ELR (cell line): Measurements from ENCODE around the gene VASN.

Source experiments
- DNase-seq: peaks from one replicate; pipeline ENCODE4 v3.0.0-alpha.2; 2015; ENCODE audit warnings: low read depth

VASN gene

DNA sequence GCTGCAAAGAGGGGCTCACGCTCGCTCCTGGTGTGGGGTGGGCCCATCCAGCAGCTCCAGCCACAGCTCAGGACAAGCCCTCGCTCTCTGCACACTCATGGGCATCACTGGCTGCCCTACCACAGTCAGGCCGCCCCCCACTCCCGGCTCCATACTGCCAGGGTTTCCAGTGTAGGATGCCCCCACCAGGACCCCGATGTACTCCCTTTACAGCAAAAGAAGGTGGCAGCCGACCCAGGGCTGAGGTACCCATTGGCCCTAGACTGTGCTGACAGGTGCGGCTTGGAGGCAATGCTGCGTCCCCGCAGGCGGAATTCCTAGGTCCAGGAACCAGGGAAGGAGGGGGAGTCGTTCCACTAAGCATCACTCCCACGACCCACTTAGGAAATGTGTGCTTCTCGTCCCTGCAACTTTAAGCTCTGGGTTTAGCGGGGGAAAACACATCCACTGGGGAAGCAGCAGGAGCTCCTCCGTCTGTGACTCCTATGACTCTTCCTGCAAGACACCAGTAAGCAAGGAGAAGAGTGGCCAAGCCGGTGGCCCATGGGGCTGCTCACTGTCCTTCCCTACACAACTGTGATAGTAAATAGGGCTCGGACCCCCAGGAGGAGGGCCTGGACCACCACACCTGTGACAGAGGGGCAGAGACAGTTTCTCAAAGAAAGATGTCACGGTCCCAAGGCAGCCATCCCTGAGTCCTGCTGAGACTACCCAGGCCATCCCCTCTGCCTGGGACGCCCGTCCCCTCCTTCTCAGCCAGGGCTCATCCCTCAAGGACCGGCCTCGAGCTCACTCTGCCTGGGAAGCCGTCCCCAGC is 31.7 kb downstream of the VASN start:
- DNase-seq, result no peak

DNA sequence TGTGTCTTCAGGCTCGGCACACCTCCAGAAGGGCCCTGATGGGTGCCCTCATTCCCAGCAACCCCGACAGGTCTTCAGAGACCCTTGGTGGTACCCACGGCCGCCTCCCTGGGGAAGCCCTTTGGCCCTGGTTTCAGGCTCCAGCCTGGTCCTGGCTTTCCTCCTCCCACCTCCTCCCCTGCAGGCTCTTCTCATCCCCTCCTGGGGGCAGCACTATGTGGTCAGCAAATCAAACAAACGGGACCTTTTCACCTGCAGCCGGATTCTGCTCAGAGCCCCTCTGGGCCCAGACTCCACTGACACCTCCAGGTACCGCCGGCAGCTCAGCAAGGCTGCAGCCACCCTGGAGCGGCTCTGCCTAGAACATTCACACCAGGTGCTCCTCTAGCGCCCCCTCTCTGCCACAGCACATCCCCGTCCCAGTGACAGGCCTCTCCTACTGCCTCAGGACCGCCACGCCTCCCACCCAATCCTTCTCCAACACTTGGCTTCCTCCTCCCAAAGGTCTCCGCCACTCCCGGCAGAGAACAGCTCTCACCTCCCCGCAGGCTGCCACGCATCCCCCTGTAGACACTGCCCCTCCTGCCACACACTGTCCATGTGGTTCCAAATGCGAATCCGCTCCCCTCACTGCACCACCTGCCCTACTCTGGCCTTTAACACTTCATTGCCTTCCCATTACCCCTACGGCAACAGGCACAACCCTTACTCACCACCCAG is 32.8 kb downstream of the VASN start:
- DNase-seq, result peak; percentile 64

DNA sequence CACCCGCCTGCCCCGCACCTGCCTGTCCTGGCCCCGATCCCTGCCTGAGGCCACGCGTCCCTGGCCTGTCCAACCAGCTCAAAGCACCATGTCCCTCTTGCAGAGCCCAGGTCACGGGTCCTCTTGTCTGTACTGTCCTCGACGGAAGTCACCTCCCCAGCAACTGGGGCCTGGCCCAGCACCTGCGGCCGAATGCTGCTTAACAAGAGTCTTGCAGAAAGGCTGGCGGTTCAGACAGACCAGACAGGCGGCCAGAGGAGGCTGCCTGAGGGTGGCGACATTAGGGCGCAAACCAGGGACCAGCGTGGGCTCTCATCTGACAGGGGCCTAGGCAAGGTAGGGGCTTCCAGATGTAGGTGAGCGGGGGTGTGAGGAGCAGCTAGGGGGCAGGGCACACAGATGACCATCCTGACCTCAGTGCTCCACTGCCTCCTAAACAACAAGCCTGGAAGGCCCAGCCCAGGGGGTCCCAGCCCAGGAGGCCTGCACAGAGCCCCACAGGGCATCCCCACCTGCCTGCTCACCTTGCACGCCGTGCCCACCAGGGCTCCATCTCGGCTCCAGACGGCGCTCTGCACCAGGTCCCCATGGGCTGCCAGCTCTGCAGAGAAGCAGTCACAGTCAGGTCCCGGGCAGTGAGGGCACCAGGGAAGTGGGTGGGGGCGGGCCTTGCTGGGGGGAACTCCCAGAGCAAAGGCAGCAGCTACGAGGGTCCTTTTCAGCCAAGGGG is 33.5 kb downstream of the VASN start:
- DNase-seq, result no peak

DNA sequence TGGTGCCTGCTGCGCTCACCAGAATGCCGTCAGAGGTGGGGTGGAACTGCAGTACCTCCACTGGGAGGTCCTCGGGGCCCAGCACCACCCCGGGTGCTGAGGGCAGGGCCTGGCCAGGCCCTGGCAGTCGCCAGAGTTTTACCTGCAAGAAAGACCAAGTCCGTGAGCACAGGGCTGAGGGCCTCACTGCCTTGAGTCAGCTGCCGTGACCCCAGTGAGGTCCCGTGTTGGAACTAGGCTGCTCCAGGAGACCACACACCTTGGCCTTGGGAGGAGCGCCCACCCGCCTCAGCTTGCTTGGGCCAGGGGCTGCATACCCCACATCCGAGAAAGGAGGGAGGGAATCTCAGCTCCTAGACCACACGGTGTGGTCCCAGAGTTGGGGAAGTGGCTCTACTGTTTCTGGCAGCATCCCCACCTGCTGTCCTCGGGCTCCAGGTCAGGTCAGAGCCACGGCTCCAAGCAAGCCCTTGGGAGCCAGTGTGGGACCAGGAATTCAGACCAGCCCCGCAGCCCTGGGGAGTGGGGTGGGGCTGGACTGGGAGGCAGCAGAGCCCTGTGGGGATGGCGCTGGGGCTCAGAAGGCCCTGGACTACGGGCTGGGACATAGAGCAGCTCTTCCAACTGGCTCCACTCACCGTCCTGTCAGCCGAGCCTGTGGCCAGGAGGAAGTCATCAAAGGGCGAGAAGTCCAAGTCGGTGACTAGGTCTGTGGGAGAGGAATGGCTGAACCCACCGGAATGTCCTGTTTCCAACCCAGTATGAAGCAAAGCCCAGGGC is 36.1 kb downstream of the VASN start:
- peak; percentile 84 for DNase-seq

DNA sequence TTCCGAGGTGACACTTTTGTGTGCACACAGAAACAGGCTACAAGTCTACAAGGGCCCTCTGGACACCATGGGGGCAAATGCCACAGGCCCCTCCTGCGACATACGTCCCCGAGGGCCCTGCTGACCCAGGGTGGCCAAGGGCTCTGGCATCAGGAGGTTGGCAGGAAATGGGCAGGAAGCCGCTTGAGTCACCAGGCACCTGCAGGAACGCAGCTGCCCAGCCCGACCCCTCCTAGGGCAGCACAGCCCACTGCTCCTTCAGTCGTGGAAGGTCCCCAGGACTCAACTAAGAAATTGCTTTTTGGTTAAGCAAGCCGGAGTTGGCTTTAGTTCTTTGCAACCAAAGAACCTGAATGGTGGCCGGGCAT is 36.7 kb downstream of the VASN start:
- no peak for DNase-seq

DNA sequence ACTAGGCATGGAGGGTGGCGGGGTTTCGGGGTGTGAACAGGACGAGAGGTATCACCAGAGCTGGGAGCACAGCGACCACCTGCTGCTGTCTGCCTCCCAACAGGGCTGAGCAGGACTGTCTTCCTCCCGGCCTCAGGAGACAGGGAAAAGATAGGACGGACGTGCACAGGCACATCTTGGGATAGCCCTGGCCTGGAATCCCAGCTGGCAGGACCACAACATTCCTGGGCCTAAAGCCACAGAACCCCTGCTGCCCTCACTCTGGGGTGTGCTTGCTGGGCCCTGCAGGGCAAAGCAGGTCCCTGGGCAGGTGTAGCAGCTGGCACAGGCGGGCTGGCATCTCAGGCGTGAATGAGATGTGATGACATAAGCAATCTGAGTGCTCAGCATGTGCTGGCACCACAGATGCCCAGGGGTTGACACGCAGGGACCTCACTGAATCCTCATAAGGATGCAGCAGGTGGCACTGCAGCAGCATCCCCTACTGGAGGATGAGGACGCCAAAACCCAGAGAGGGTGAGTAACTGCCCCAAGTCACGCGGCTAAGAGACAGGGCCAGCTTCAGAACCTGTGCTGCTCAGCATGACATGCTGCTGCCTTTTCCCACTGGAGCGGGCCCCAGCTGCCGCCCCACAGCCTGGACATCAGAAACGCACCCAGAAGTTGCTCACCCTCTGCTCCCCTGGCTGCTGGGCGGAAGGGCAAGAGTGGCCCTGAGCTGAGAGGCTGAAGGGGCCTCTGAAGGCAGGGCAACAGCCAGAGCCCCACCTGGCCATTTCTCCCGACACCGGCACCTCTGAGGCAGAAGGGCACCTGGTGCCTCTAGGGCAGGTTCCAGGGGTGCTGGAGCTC is 37.7 kb downstream of the VASN start:
- no peak for DNase-seq

DNA sequence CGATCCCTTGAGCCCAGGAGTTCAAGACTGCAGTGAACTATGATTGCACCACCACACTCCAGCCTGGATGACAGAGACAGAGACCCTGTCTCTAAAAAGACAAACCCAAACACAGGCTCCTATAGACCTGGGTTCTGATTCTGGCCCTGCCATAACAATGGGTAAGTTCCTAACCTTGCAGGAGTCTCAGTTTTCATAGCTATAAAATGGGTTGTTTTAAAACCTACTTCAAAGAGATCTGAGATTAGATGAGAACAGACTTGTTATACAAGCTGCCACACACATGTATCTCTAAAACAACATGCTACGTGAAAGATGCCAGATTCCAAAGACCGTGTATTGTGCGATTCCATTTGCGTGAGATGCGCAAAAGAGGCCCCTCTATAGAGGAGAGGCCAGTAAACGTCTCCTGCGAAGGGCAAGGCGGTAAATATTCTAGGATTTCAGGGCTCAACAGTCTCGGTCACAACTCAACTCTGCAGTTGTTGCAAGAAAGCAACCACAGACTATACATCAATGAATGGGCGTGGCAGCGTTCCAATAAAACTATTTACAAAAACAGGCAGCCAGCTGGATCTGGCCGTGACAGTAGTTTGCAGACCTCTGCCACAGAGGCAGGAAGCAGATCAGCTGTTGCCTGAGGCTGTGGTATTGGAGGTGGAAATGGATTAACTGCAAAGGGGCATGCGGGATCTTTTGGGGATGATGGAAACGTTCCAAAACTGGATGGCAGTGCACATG is 38.9 kb downstream of the VASN start:
- DNase-seq, result peak; percentile 86

DNA sequence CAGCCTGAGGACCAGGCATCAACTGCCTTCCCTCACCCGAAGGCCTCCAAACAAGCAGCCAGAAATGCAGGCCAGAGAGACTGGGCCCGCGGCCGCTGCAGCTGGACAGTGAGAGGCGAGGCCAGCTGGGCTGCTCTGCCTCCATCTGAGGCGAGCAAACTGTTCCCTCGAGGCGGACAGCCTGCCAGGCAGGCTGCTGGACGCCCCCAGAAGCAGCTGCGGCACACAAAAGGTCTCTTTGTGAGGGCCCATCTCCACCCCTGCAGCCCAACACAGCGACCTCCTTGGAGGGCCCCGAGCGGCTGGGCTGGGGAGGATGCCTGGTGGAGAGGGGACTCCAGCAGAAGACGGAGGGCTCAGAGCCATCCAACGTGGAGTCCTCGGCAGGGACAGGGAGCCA is 40.0 kb downstream of the VASN start:
- DNase-seq, result no peak

DNA sequence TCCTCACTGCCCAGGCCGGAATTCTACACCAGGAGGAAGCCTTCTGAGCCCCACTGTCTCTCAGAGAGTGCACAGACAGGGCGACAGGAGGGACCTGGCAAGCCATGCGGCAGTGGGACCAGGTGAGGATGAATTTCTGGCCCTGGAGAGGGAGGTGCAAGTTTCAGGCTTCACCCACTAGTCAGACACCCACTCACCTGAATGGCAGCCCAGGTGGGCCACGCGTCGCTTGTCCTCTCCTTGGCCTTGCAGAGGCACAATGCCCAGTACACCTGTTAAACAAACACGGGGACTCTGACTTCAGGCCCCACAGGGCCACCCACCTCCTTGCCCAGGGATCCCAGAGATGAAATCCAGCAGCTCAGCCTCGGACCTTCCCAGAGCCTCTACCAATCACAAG is 40.5 kb downstream of the VASN start:
- DNase-seq, result no peak

DNA sequence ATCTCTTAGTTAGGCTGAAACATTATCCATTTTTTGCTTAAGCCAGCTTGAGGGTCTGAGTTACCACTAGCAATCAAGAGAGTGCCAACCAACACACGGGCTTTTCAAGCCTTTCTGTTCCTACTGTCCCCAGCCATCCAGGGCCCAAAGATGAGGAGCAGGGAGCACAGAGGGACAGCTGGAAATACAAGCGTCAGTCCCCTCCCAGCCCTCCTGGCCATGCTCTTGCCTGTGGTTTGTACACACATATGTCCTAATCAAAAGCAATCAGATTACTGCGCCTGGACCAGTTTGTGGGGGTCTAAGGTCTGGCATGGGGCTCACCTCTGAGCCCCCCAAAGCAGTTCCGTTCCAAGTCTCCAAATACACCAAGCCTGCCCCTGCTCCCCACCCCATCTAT is 41.2 kb downstream of the VASN start:
- DNase-seq, result no peak

DNA sequence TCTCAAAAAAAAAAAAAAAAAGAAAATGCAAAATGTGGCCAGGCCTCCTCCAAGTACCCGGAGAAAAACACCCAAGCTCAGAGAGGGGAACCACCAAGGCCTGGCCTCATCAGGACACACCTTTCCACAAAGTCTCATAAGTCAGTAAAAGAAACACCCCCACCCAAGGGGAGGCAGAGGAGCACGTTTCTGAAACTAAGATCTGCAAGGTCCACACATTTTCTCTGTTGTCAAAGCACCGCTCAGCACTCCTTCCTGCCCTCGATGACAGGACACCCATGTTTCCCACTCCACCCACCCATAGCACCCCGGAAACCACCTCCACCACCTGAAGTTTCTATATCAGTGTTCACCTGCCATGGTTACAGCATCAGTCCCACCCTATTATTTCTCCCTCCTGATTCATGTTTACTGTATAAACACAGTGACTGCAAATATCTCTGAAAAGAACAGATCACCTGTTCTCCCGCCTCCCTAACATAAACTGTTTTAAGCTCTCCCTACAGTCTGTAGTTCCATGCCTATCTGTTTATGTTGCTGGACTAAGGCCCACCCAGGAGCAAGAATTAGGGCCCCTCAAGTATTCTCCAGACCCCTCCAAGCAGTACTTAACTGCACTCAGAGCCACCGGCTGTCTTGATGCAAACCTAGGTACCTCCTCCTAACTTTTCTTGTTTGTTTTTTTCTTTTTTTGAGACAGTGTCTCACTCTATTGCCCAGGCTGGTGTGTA is 42.7 kb downstream of the VASN start:
- no peak for DNase-seq

DNA sequence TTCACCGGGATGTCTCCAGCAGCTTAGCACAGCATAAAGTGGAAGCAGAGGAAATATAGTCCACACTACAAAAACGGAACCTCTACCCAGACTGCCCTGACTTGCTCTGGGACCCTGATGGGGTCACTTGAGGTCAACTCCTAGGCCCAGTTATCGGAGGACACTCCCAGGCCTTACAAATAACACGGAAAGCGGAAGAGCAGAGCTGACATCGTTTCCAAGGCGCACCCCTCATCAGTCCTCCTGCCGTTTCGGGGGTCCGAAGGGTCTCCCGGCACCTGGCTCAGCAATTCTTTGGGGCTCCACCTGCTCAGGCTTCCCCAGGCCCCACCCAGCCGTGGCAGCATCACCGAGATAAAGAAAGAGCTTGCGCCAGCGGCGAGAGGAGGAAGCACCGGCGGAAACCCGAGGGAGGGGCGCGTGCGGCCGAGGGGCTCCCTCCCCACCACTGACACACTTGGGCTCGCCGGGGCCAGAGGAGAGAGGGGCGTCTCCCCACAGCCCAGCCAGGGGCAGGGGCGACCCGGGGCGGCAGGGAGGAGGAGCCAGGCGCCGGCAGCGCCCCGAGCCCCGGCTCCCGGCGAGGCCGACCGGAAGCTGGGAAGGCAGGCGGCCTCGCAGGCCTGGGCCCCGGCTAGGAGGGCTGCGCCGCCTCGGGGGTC is 44.0 kb downstream of the VASN start:
- DNase-seq, result peak; percentile 42

DNA sequence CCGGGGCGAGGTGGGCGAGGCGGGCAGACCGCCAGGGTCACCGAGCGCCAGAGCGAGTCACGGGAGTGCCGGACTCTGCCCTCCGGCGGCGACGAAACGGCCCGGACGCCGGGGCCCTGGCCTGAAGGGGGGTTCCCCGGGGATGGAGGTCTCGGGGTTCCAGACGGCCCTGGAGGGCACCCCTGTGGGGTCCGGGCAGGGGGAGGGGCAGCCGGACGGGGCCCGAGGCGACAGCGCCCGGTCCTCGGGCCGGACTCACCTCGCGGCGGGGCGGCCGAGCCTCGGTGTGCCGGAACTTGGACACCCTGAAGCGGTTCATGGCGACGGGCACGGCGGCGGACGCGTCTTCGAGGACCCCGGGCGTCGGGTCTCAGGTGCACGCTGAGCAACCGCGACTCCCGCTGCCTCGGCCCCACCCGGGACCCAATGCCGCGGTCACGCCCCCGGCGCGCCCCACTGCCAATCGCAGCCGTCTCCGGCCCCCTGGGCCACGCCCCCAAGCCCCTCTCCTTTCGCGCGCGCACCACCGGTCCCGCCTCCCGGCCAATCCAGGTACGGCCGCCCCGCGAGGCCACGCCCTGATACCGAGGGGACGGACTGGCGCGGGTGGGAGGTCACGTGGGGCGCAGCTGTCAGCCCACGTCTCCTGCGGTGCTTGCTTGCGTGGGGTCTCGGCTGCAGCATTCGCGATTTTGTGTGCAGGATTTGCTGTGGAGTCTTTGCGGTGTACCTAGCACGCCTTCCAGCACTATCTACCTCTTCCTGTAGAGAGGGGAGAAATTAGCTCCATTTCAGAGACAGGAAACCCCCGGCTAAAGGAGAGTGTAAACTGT is 44.8 kb downstream of the VASN start, which contains the start of gene CORO7:
Gene CORO7, minus strand, starts transcription at position 397 of the 833 bp plus-strand sequence. Its CDS starts 78 bp downstream, at position 319.
- DNase-seq, result peak; percentile 88

DNA sequence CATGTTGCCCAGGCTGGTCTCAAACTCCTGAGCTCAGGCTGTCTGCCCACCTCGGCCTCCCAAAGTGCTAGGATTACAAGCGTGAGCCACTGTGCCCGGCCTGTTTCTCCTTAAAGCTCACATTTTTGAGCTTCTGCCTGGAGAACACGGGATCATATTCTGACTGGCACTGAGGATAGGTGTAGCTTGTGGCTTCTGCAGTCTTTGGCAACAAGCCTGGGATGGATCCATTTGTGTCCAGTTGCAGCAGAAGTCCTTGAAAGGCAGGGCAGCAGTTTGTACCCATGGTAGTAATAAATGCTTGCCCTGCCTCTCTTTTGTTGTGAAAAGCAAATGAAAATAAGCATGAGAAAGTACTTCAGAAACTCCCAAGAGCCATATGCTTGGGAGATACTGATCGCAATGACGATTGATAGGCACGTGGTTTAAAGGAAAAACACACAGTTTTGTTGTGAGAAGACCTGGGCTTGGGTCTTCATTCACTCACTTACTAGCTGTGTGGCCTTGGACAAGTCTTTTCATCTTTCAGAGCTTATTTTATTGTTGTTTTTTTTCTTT is 47.8 kb downstream of the VASN start:
- no peak for DNase-seq

DNA sequence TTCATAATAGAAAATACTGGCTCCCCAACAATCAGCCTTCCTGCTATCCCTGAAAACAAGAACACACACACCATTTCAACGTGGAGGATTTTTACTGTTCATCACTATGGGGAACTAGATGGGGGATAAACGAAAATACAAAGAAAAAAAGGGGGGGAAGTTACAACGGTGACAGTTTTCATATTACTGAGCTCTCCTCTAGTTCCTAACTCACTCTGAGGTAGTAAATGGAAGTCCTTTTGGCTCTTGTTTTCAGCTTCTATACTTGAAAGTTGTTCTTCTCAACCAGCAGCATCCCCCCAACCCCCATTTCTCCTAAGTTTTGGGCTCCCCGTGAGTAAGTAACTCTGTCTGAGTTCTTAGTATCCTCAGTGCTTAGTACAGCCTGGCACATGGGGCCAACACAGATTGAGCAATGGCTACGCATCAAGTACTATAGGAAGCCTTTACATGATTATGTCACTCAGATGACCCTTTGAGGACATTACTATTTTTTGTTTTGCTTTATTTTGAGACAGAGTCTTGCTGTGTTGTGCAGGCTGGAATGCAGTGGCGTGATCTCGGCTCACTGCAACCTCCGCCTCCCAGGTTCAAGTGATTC is 49.0 kb downstream of the VASN start:
- DNase-seq, result no peak

DNA sequence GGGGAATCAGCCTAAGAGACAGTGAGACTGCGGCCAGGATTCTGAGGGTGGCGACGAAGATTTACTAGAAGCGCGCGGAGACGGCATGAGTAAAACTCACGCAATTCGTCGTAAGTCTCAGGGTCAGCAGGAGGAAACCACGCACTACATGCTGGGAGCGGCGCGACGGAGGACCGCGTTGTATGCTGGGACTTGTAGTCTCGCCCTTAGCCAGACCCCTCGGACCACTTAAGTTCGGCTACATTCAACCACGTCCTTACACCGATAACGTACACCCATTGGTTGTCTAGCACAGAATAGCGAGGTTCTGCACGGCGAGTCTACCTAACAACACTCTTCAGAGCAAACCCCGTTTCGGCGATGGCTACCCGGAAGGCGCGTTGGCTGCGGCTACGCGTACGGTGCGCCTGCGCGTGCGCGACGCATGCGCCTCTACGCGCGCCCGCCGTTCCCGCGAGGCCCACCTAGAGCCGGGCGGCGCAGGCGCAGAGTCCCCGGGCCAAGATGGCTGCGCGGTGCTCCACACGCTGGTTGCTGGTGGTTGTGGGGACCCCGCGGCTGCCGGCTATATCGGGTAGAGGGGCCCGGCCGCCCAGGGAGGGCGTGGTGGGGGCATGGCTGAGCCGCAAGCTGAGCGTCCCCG is 53.9 kb downstream of the VASN start, which contains the start of gene DNAJA3:
Gene DNAJA3, plus strand, starts transcription at position 491 of the 643 bp plus-strand sequence. Its CDS starts 14 bp downstream, at position 505.
- peak; percentile 94 for DNase-seq
